Activated naive CD4-positive, alpha-beta T cell treated with Interleukin-2 at 50 U/mL for 16 hours (primary cell): ENCODE results near the gene BAIAP3.
"Not testable (repeated sequence)": the region's sequence is repeated elsewhere in the genome, so short reads cannot be mapped to it uniquely, and the experiment has no call there.

Source experiments
- DNase-seq: peaks from one replicate; pipeline ENCODE4 v3.0.0-alpha.2; 2020

Gene BAIAP3

GRCh38 chr16:1333149-1333812, at the start of gene BAIAP3:
TSS of gene BAIAP3 (plus strand) at chr16:1333645. CDS start at chr16:1338550, 4,905 bp downstream.
- peak; percentile 46 for DNase-seq

GRCh38 chr16:1283996-1284616, 49.3 kb upstream of the BAIAP3 start:
- DNase-seq, result no peak

- no peak for DNase-seq
Observed at GRCh38 chr16:1285669-1286512, 47.6 kb upstream of the BAIAP3 start.

GRCh38 chr16:1286513-1287094, 46.8 kb upstream of the BAIAP3 start:
- DNase-seq, result no peak

GRCh38 chr16:1287982-1288670, 45.3 kb upstream of the BAIAP3 start:
- DNase-seq, result no peak

GRCh38 chr16:1288813-1289476, 44.5 kb upstream of the BAIAP3 start:
- no peak for DNase-seq

- no peak for DNase-seq
Observed at GRCh38 chr16:1289477-1289866, 44.0 kb upstream of the BAIAP3 start.

- DNase-seq, result no peak
Observed at GRCh38 chr16:1290063-1290501, 43.4 kb upstream of the BAIAP3 start.

- DNase-seq, result no peak
Observed at GRCh38 chr16:1290860-1291575, 42.4 kb upstream of the BAIAP3 start.

GRCh38 chr16:1291576-1291974, 41.9 kb upstream of the BAIAP3 start:
- DNase-seq, result no peak

GRCh38 chr16:1292208-1292607, 41.2 kb upstream of the BAIAP3 start:
- DNase-seq, result not testable (repeated sequence)

- not testable (repeated sequence) for DNase-seq
Observed at GRCh38 chr16:1292808-1293207, 40.6 kb upstream of the BAIAP3 start.

- no peak for DNase-seq
Observed at GRCh38 chr16:1293921-1294656, 39.4 kb upstream of the BAIAP3 start.

- no peak for DNase-seq
Observed at GRCh38 chr16:1295465-1295864, 38.0 kb upstream of the BAIAP3 start.

GRCh38 chr16:1296688-1297017, 36.8 kb upstream of the BAIAP3 start:
- DNase-seq, result not testable (repeated sequence)

- DNase-seq, result no peak
Observed at GRCh38 chr16:1297018-1297696, 36.3 kb upstream of the BAIAP3 start.

GRCh38 chr16:1298406-1298805, 35.0 kb upstream of the BAIAP3 start:
- no peak for DNase-seq

GRCh38 chr16:1299012-1299867, 34.2 kb upstream of the BAIAP3 start:
- no peak for DNase-seq

GRCh38 chr16:1299868-1300203, 33.6 kb upstream of the BAIAP3 start:
- DNase-seq, result no peak
